Hepatocyte (in vitro differentiated cells): ENCODE measurements around the gene VPS8.
A peak's percentile ranks its signal among the peaks of the same experiment; 100 is the strongest.

Experiments used
- EZH2 ChIP-seq: fragments of 200-600 bp; sonication (generic); IDR thresholded peaks from 2 replicates; pipeline ENCODE4 v1.6.1; 2016; ENCODE audit warnings: antibody characterized with exemption, mild to moderate bottlenecking, borderline replicate concordance
- TF ChIP-seq, protein P1 (sequence below): fragments of 200-600 bp; sonication (generic); IDR thresholded peaks from 2 replicates; pipeline ENCODE4 v1.5.1; 2016; ENCODE audit warnings: antibody characterized with exemption, mild to moderate bottlenecking; ENCODE audit not compliant: poor library complexity

DNA sequence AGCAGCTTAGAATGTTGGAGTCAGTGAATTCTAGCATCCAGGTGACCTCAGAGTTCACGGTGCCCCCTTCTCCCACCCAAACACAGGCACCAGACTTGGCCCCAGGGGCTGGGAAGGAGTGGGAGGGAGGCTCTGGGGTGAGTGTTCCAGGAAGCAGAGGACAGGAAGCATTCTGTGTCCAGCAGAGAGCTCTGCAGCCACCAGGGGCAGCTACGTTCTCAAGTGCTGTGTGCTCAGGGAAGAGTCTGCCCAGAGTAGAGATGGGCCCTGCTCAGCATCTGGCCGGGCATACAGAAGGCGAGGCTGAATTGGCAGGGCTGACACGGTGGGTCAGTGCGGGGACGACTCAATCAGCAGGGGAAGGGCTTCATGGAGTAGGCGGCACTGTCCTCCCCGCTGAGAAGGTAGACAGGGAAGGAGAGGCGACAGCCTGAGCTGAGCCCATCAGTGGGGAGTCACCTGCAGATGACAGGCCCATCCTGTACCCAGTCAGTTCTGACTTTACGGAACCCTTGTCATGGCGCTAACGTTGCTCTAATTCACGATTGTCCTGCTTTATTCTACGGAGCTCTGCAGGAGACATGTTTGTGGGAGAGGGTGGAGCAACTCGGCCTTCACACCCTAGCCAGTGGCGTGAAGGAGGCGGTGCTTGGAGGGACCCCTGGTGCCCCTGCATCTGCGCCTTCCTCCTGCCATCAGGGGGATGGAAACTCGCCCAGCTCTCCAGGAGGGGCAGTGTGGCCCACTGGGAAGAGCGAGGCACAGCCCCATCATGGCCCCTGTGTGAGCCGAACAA is 258.7 kb downstream of the VPS8 start:
- TF ChIP-seq EZH2 = no peak
- TF ChIP-seq, protein P1, sequence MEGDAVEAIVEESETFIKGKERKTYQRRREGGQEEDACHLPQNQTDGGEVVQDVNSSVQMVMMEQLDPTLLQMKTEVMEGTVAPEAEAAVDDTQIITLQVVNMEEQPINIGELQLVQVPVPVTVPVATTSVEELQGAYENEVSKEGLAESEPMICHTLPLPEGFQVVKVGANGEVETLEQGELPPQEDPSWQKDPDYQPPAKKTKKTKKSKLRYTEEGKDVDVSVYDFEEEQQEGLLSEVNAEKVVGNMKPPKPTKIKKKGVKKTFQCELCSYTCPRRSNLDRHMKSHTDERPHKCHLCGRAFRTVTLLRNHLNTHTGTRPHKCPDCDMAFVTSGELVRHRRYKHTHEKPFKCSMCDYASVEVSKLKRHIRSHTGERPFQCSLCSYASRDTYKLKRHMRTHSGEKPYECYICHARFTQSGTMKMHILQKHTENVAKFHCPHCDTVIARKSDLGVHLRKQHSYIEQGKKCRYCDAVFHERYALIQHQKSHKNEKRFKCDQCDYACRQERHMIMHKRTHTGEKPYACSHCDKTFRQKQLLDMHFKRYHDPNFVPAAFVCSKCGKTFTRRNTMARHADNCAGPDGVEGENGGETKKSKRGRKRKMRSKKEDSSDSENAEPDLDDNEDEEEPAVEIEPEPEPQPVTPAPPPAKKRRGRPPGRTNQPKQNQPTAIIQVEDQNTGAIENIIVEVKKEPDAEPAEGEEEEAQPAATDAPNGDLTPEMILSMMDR = peak; percentile 27
